WERI-Rb-1 (cell line): ENCODE results near the gene SH3GL3.

Experiments
- DNase-seq: peaks from one replicate; pipeline ENCODE4 v3.0.0-alpha.2; 2020
- H3K27ac ChIP-seq: fragments of 250-450 bp; sonication (Bioruptor Pico); 2 replicates; pipeline ENCODE4 v1.5.1; 2020; ENCODE audit warnings: mild to moderate bottlenecking, moderate library complexity
- H3K27me3 ChIP-seq: fragments of 250-450 bp; sonication (Bioruptor Pico); 2 replicates; pipeline ENCODE4 v1.5.1; 2021; ENCODE audit warnings: mild to moderate bottlenecking, low read depth, moderate library complexity; ENCODE audit not compliant: insufficient read depth, severe bottlenecking
- H3K36me3 ChIP-seq: fragments of 250-450 bp; sonication (Bioruptor Pico); 2 replicates; pipeline ENCODE4 v1.5.1; 2020; ENCODE audit warnings: mild to moderate bottlenecking, moderate library complexity
- H3K4me3 ChIP-seq: 2 replicates; pipeline ENCODE4 v1.5.1; 2011; ENCODE audit warnings: low read depth, mild to moderate bottlenecking, control low read depth, low read length
- H3K9me3 ChIP-seq: fragments of 250-450 bp; sonication (Bioruptor Pico); 2 replicates; pipeline ENCODE4 v1.5.1; 2021; ENCODE audit warnings: mild to moderate bottlenecking, moderate library complexity; ENCODE audit not compliant: severe bottlenecking
- CTCF ChIP-seq: IDR thresholded peaks from 2 replicates; pipeline ENCODE4 v1.5.1; 2011; ENCODE audit warnings: low read depth, mild to moderate bottlenecking, control low read depth, inconsistent platforms, low read length

Gene SH3GL3

GRCh38 chr15:83496766-83497165 is 49.6 kb downstream of the SH3GL3 start:
- DNase-seq, result no peak
- H3K27me3 ChIP-seq, result no peaks in the 10 kb centered on the region
- no peak overlapping the region for H3K27ac ChIP-seq
- H3K36me3 ChIP-seq, result no peaks in the 10 kb centered on the region
- H3K9me3 ChIP-seq, result no peaks in the 10 kb centered on the region
- no peak overlapping the region for H3K4me3 ChIP-seq
- TF ChIP-seq CTCF, result no peak

- no peak overlapping the region for H3K4me3 ChIP-seq
- H3K27ac ChIP-seq, result no peak overlapping the region
Observed at GRCh38 chr15:83498374-83498773, 51.2 kb downstream of the SH3GL3 start.

GRCh38 chr15:83498801-83499200 is 51.7 kb downstream of the SH3GL3 start:
- no peaks in the 10 kb centered on the region for H3K27me3 ChIP-seq
- no peak for DNase-seq
- no peaks in the 10 kb centered on the region for H3K9me3 ChIP-seq
- no peak overlapping the region for H3K27ac ChIP-seq
- no peak overlapping the region for H3K4me3 ChIP-seq
- no peak for TF ChIP-seq CTCF
- no peaks in the 10 kb centered on the region for H3K36me3 ChIP-seq

More at GRCh38 chr15:83498374-83498773, 51.2 kb downstream of the SH3GL3 start:
- no peak for DNase-seq
- no peak for TF ChIP-seq CTCF
- H3K36me3 ChIP-seq, result no peaks in the 10 kb centered on the region
- H3K9me3 ChIP-seq, result no peaks in the 10 kb centered on the region
- H3K27me3 ChIP-seq, result no peaks in the 10 kb centered on the region

GRCh38 chr15:83499476-83499875 is 52.3 kb downstream of the SH3GL3 start:
- no peak for TF ChIP-seq CTCF
- Histone ChIP-seq H3K27ac (no peak overlapping the region), H3K9me3 (no peaks in the 10 kb centered on the region), H3K36me3 (no peaks in the 10 kb centered on the region), H3K4me3 (no peak overlapping the region), H3K27me3 (no peaks in the 10 kb centered on the region)
- DNase-seq, result no peak

GRCh38 chr15:83503595-83504364 is 56.6 kb downstream of the SH3GL3 start:
- Histone ChIP-seq H3K36me3 (no peaks in the 10 kb centered on the region), H3K27ac (no peak overlapping the region), H3K27me3 (no peaks in the 10 kb centered on the region), H3K4me3 (no peak overlapping the region), H3K9me3 (no peaks in the 10 kb centered on the region)
- no peak for TF ChIP-seq CTCF
- DNase-seq, result no peak

GRCh38 chr15:83504365-83504764 is 57.2 kb downstream of the SH3GL3 start:
- H3K27ac ChIP-seq, result no peak overlapping the region
- no peak for TF ChIP-seq CTCF
- DNase-seq, result no peak

More at GRCh38 chr15:83504365-83504764, 57.2 kb downstream of the SH3GL3 start:
- Histone ChIP-seq H3K27me3 (no peaks in the 10 kb centered on the region), H3K36me3 (no peaks in the 10 kb centered on the region), H3K9me3 (no peaks in the 10 kb centered on the region), H3K4me3 (no peak overlapping the region)
